ENCODE results near the gene DNAJA4. TPM values are rescaled to one million over a fixed set of nuclear protein-coding genes. Genes with fewer than 3 reads are reported as not detected.

Gene DNAJA4
- total and polyA plus RNA-seq, 8 donors = 11.4 to 53.6 (median 30.3) TPM; not detected in 1

GRCh38 chr15:78263907-78264303 is 457 bp upstream of the DNAJA4 start:
- peak overlapping the region; percentile 60 to 78 (median 68) for H3K4me3 ChIP-seq
- intact Hi-C loops (cut with DNase I; ENCODE audit: low total_unique reads) = no loop called here
- H3K9me3 ChIP-seq = no peaks in the 10 kb centered on the region
- peak overlapping the region; percentile 37 to 84 (median 81) for H3K27ac ChIP-seq
- H3K4me1 ChIP-seq = peaks cover 26 to 54% (median 32%) of the 10 kb centered on the region in 4 donors
- H3K27me3 ChIP-seq = no peaks in the 10 kb centered on the region
- DNase-seq = peak; percentile 35 to 69
- no peak for TF ChIP-seq POLR2AphosphoS5 (IDR thresholded peaks at IDR 0.05)
- TF ChIP-seq POLR2A (IDR thresholded peaks at IDR 0.05) = no peak
- no peak for TF ChIP-seq CTCF (IDR thresholded peaks at IDR 0.05)
- TF ChIP-seq EP300 (IDR thresholded peaks at IDR 0.05) = no peak
- WGBS, 5 donors = 58 to 71% (median 66%) methylated on average over 10 to 23 of the region's 23 CpGs
- H3K36me3 ChIP-seq = no peaks in the 10 kb centered on the region

- Histone ChIP-seq H3K27ac (peak overlapping the region; percentile 37 to 84 (median 81)), H3K27me3 (no peaks in the 10 kb centered on the region), H3K9me3 (no peaks in the 10 kb centered on the region), H3K4me1 (peaks cover 26 to 54% (median 32%) of the 10 kb centered on the region in 4 donors), H3K36me3 (no peaks in the 10 kb centered on the region), H3K4me3 (peak overlapping the region; percentile 60 to 78 (median 68))
- TF ChIP-seq POLR2A (IDR thresholded peaks at IDR 0.05) = no peak
- no peak for TF ChIP-seq CTCF (IDR thresholded peaks at IDR 0.05)
- TF ChIP-seq EP300 (IDR thresholded peaks at IDR 0.05) = no peak
- TF ChIP-seq POLR2AphosphoS5 (IDR thresholded peaks at IDR 0.05) = no peak
- intact Hi-C loops (cut with DNase I; ENCODE audit: low total_unique reads) = no loop called here
- 23 to 39% (median 29%) methylated on average over 7 to 12 of the region's 12 CpGs for WGBS, 5 donors
- no peak for DNase-seq
These were observed 737 bp downstream of the DNAJA4 start for GRCh38 chr15:78265137-78265460.

GRCh38 chr15:78265752-78266224 is 1.4 kb downstream of the DNAJA4 start:
- peak overlapping the region in 2 of 4 donors; percentile 60 to 73 for H3K4me3 ChIP-seq
- intact Hi-C loops (cut with DNase I; ENCODE audit: low total_unique reads) = no loop called here
- peak overlapping the region in 4 of 5 donors; percentile 14 to 84 (median 82) for H3K27ac ChIP-seq
- H3K36me3 ChIP-seq = peaks cover 0 to 5% (median 3%) of the 10 kb centered on the region in 4 donors
- H3K27me3 ChIP-seq = no peaks in the 10 kb centered on the region
- DNase-seq = peak in 1 of 2 donors; percentile 50
- H3K4me1 ChIP-seq = peaks cover 26 to 54% (median 32%) of the 10 kb centered on the region in 4 donors
- TF ChIP-seq CTCF (IDR thresholded peaks at IDR 0.05) (no peak), EP300 (IDR thresholded peaks at IDR 0.05) (no peak), POLR2AphosphoS5 (IDR thresholded peaks at IDR 0.05) (peak in 2 of 3 donors; percentile 61 to 69), POLR2A (IDR thresholded peaks at IDR 0.05) (no peak)
- no peaks in the 10 kb centered on the region for H3K9me3 ChIP-seq
- 35 to 49% (median 46%) methylated on average over 9 of the region's 9 CpGs for WGBS, 5 donors

GRCh38 chr15:78266229-78266628 is 1.9 kb downstream of the DNAJA4 start:
- Histone ChIP-seq H3K4me1 (peaks cover 26 to 52% (median 32%) of the 10 kb centered on the region in 4 donors), H3K27ac (peak overlapping the region in 4 of 5 donors; percentile 14 to 84 (median 82)), H3K36me3 (peaks cover 4 to 10% (median 8%) of the 10 kb centered on the region in 4 donors), H3K27me3 (no peaks in the 10 kb centered on the region), H3K4me3 (peak overlapping the region in 2 of 4 donors; percentile 60 to 73), H3K9me3 (no peaks in the 10 kb centered on the region)
- peak in 1 of 2 donors; percentile 30 for DNase-seq
- TF ChIP-seq CTCF (IDR thresholded peaks at IDR 0.05) (no peak), POLR2A (IDR thresholded peaks at IDR 0.05) (no peak), EP300 (IDR thresholded peaks at IDR 0.05) (no peak), POLR2AphosphoS5 (IDR thresholded peaks at IDR 0.05) (no peak)
- intact Hi-C loops (cut with DNase I; ENCODE audit: low total_unique reads) = no loop called here

Data from stomach (tissue), 9 donors.